GM12878 (cell line): Measurements from ENCODE around the gene PRMT5.

ENCODE experiments used
- EZH2 ChIP-seq: IDR thresholded peaks from 2 replicates; pipeline ENCODE4 v1.6.1; 2012; ENCODE audit warnings: low read depth, mild to moderate bottlenecking, control low read depth, inconsistent platforms, low read length, borderline replicate concordance; ENCODE audit not compliant: control insufficient read depth
- NRF1 ChIP-seq: conservative IDR thresholded peaks from 2 replicates; pipeline ENCODE4 v1.6.1; 2011; ENCODE audit warnings: mild to moderate bottlenecking, low read depth, low read length, improper control_type of control experiment
- POLR2A ChIP-seq: IDR thresholded peaks from 2 replicates; pipeline ENCODE4 v1.6.1; 2011; ENCODE audit warnings: low read depth, mild to moderate bottlenecking, low read length
- POLR2AphosphoS5 ChIP-seq: IDR thresholded peaks from 2 replicates; pipeline ENCODE4 v1.6.1; 2011; ENCODE audit warnings: mild to moderate bottlenecking, low read length, inconsistent platforms
- SMAD1 ChIP-seq: fragments of 450-650 bp; IDR thresholded peaks from 2 replicates; pipeline ENCODE4 v1.6.1; 2018; ENCODE audit warnings: mild to moderate bottlenecking, low read depth; ENCODE audit not compliant: partially characterized antibody
- ZNF207 ChIP-seq: fragments of 450-650 bp; IDR thresholded peaks from 2 replicates; pipeline ENCODE4 v1.6.1; 2014; ENCODE audit warnings: antibody characterized with exemption, mild to moderate bottlenecking, borderline replicate concordance
- TF ChIP-seq, protein P1 (sequence below), 3 experiments: IDR thresholded peaks in 2 of 3; conservative IDR thresholded peaks in 1 of 3; 2 replicates each; pipeline ENCODE4 v1.5.1; 2011; ENCODE audit warnings: low read depth in 3 of 3, low read length in 3 of 3, mild to moderate bottlenecking in 3 of 3, control low read depth in 2 of 3, moderate library complexity in 2 of 3, inconsistent platforms in 1 of 3, mixed read lengths in 1 of 3; ENCODE audit not compliant: control insufficient read depth in 2 of 3, insufficient read depth in 1 of 3; ENCODE audit errors: extremely low read depth in 1 of 3

DNA sequence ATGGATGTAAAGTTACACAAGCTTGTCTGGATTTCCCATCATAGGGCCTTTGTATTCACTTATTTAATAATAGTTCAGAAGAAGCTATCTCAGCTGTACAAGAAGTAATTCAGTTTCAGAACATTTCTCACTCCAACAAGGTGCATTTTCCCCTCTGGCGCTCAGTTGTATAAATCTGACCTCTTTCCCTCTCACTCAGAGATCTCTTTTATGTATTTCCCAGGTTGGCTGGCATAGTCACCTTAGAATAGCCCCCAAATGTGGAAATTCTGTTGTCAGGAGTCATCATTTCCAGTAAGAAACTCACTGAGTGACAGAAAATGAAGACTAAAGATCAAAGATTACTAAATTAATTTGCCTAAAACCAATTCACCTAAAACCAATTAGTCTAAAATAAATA lies 42.0 kb upstream of the PRMT5 start:
- TF ChIP-seq, protein P1, sequence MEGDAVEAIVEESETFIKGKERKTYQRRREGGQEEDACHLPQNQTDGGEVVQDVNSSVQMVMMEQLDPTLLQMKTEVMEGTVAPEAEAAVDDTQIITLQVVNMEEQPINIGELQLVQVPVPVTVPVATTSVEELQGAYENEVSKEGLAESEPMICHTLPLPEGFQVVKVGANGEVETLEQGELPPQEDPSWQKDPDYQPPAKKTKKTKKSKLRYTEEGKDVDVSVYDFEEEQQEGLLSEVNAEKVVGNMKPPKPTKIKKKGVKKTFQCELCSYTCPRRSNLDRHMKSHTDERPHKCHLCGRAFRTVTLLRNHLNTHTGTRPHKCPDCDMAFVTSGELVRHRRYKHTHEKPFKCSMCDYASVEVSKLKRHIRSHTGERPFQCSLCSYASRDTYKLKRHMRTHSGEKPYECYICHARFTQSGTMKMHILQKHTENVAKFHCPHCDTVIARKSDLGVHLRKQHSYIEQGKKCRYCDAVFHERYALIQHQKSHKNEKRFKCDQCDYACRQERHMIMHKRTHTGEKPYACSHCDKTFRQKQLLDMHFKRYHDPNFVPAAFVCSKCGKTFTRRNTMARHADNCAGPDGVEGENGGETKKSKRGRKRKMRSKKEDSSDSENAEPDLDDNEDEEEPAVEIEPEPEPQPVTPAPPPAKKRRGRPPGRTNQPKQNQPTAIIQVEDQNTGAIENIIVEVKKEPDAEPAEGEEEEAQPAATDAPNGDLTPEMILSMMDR (IDR thresholded peaks at IDR 0.05 in 2 of 3, conservative IDR thresholded peaks at IDR 0.05 in 1 of 3; ENCODE audit: control insufficient read depth in 2 of 3, extremely low read depth in 1 of 3, insufficient read depth in 1 of 3, low read depth in 3 of 3, low read length in 3 of 3) = no peak
- no peak for TF ChIP-seq SMAD1
- TF ChIP-seq POLR2AphosphoS5 = no peak
- TF ChIP-seq ZNF207 = no peak
- no peak for TF ChIP-seq POLR2A
- TF ChIP-seq EZH2 = no peak
- no peak for TF ChIP-seq NRF1
